ENCODE data around the gene VEZT. TPM values are rescaled to one million over a fixed set of nuclear protein-coding genes. Genes with fewer than 3 reads are reported as not detected.

The VEZT gene
- total RNA-seq, 1 donor from 2014 or later: 107 TPM

- H3K36me3 Mint-ChIP-seq: no peaks in the 10 kb centered on the region
- DNase-seq (ENCODE audit: low spot score in 2 of 2, unreplicated experiment in 2 of 2): no peak
- no peaks in the 10 kb centered on the region for H3K27me3 Mint-ChIP-seq (ENCODE audit: low read depth)
- H3K9me3 Mint-ChIP-seq: no peaks in the 10 kb centered on the region
- H3K4me3 Mint-ChIP-seq: no peak overlapping the region
- TF ChIP-seq CTCF (IDR thresholded peaks at IDR 0.05; ENCODE audit: unreplicated experiment): no peak
- no peaks in the 10 kb centered on the region for H3K4me1 Mint-ChIP-seq
- H3K27ac Mint-ChIP-seq: no peak overlapping the region
Observed at GRCh38 chr12:95349291-95349690, 131.7 kb downstream of the VEZT start.

- Mint-ChIP-seq H3K4me1 (no peaks in the 10 kb centered on the region), H3K4me3 (no peak overlapping the region), H3K27ac (no peak overlapping the region), H3K36me3 (no peaks in the 10 kb centered on the region), H3K9me3 (no peaks in the 10 kb centered on the region), H3K27me3 (ENCODE audit: low read depth) (no peaks in the 10 kb centered on the region)
- no peak for TF ChIP-seq CTCF (IDR thresholded peaks at IDR 0.05; ENCODE audit: unreplicated experiment)
- DNase-seq (ENCODE audit: low spot score in 2 of 2, unreplicated experiment in 2 of 2): no peak
Observed at GRCh38 chr12:95351748-95352147, 134.1 kb downstream of the VEZT start.

Small RNA genes lying within 50 kb of the gene (microRNA-seq; reads per million reads assigned to microRNA genes)
- gene MIR331 (222 reads per million, percentile 67 among the genes with 10 or more reads in this experiment), gene MIR3685 (1.2 reads per million)

Other genes starting within 250 kb of the VEZT start
- 63.4 to 74.0 TPM (median 71.0 TPM) in 3 replicates for gene NDUFA12, start 214.1 kb upstream of the VEZT start, total RNA-seq
- 51.9 to 53.9 TPM (median 52.4 TPM) in 3 replicates for gene NR2C1, start 144.2 kb upstream of the VEZT start, total RNA-seq
- gene FGD6, start 340 bp upstream of the VEZT start, total RNA-seq: 17.5 to 18.2 TPM (median 18.0 TPM) in 3 replicates